Stimulated activated naive B cell treated with anti-CD40 and anti-IgM and Interleukin-4, amounts not matched to agents 10 μg/mL and 1 μg/mL and 100 μg/mL, for 72 hours (primary cell): ENCODE measurements around the gene PLD4.
A peak's percentile ranks its signal among the peaks of the same experiment; 100 is the strongest.

ENCODE experiments used
- ATAC-seq, 2 donors: fragments of 150-1000 bp; cut with Tn5 transposase; replicated peaks; 2 replicates each; pipeline ENCODE4 v1.10.0; 2021; ENCODE audit warnings: moderate library complexity in 1 of 2
- DNase-seq: peaks from one replicate; pipeline ENCODE4 v3.0.0; 2021
- H3K27ac Mint-ChIP-seq: one replicate; pipeline ENCODE4 v1.8.0; 2022; ENCODE audit warnings: mild to moderate bottlenecking, mixed read lengths
- H3K27me3 Mint-ChIP-seq, 2 donors: one replicate each; pipeline ENCODE4 v1.8.0; 2022; ENCODE audit warnings: mixed read lengths in 2 of 2
- H3K36me3 Mint-ChIP-seq, 2 donors: one replicate each; pipeline ENCODE4 v1.8.0; 2022; ENCODE audit warnings: mixed read lengths in 2 of 2, mild to moderate bottlenecking in 1 of 2
- H3K4me1 Mint-ChIP-seq, 2 donors: one replicate each; pipeline ENCODE4 v1.8.0; 2022; ENCODE audit warnings: mixed read lengths in 2 of 2, mild to moderate bottlenecking in 1 of 2
- H3K4me3 Mint-ChIP-seq, 2 donors: one replicate each; pipeline ENCODE4 v1.8.0; 2022; ENCODE audit warnings: mild to moderate bottlenecking in 2 of 2, mixed read lengths in 2 of 2, moderate library complexity in 1 of 2
- H3K9me3 Mint-ChIP-seq, 2 donors: one replicate each; pipeline ENCODE4 v1.8.0; 2022; ENCODE audit warnings: mixed read lengths in 2 of 2, mild to moderate bottlenecking in 1 of 2

PLD4 gene

GRCh38 chr14:104977681-104978653 lies 53.3 kb downstream of the PLD4 start, which contains the start of gene AHNAK2:
AHNAK2 (minus strand) TSS chr14:104978374; CDS start chr14:104978237, 137 bp downstream.
- peak within 1 kb of the TSS; percentile 79 to 81 for H3K4me3 Mint-ChIP-seq
- H3K27me3 Mint-ChIP-seq: peaks cover 26 to 28% of the 10 kb centered on the region in 2 donors
- DNase-seq: no peak
- no peaks in the 10 kb centered on the region for H3K36me3 Mint-ChIP-seq
- peak within 1 kb of the TSS; percentile 21 for H3K27ac Mint-ChIP-seq
- H3K9me3 Mint-ChIP-seq: no peaks in the 10 kb centered on the region
- peak; percentile 75 to 79 for ATAC-seq
- peaks cover 18 to 20% of the 10 kb centered on the region in 2 donors for H3K4me1 Mint-ChIP-seq

DNA sequence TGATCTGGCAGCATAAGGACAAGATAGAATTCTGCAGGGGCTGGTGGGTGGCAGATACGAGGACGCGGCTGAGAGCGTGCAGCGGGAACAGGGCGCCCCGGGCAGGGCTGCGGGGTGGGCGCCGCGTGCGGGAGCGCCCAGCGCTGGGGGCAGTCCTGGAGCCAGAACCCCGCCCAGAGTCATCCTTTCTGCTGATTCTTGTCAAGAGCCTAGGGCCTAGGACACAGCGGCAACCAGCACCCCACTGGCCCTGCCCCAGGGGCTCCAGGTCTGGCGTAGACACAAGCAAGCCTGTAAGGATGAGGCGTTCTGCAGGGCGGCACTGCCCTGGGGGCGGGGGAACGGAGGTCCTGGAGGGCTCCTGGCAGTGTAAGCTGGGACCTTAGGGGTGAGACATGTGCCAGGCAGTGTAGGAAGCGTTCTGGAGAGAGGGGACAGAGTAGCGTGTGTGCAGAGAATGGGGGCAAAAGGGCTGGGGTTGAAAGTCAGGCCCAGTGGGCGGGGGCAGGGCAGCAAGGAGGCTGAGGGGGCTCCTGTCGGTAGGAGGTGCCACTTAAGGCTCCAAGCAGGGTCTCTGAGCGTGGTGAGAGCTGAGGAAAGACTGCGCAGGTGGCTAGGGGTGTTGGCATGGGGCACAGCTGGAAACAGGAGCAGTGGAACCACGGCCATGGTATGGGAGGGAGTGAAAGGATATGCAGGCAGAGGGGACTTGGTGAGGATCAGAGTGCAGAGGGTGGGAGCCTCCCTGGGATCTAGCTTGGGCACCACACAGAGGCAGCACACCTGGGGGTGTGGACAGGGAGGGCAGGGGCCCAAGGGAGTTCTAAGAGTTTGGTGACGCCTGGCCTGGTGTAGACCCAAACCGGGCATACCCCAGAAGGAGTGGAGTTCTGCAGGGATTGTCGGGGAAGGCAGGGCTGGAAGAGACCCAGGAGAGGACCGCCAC lies 54.3 kb downstream of the PLD4 start:
- ATAC-seq (no peak), DNase-seq (no peak)
- no peaks in the 10 kb centered on the region for H3K9me3 Mint-ChIP-seq
- peak overlapping the region in 1 of 2 donors; percentile 17 for H3K4me3 Mint-ChIP-seq
- H3K36me3 Mint-ChIP-seq: no peaks in the 10 kb centered on the region
- H3K27me3 Mint-ChIP-seq: peaks cover 26 to 28% of the 10 kb centered on the region in 2 donors
- H3K4me1 Mint-ChIP-seq: peaks cover 18 to 22% of the 10 kb centered on the region in 2 donors
- peak overlapping the region; percentile 21 for H3K27ac Mint-ChIP-seq

- no peak for DNase-seq
- Mint-ChIP-seq H3K27me3 (peaks cover 26 to 28% of the 10 kb centered on the region in 2 donors), H3K9me3 (peaks cover 0 to 2% of the 10 kb centered on the region in 2 donors), H3K4me3 (no peak overlapping the region), H3K27ac (no peak overlapping the region), H3K4me1 (peaks cover 25 to 26% of the 10 kb centered on the region in 2 donors), H3K36me3 (no peaks in the 10 kb centered on the region)
- ATAC-seq: no peak
Measured at GRCh38 chr14:104979758-104980610, 55.3 kb downstream of the PLD4 start.

DNA sequence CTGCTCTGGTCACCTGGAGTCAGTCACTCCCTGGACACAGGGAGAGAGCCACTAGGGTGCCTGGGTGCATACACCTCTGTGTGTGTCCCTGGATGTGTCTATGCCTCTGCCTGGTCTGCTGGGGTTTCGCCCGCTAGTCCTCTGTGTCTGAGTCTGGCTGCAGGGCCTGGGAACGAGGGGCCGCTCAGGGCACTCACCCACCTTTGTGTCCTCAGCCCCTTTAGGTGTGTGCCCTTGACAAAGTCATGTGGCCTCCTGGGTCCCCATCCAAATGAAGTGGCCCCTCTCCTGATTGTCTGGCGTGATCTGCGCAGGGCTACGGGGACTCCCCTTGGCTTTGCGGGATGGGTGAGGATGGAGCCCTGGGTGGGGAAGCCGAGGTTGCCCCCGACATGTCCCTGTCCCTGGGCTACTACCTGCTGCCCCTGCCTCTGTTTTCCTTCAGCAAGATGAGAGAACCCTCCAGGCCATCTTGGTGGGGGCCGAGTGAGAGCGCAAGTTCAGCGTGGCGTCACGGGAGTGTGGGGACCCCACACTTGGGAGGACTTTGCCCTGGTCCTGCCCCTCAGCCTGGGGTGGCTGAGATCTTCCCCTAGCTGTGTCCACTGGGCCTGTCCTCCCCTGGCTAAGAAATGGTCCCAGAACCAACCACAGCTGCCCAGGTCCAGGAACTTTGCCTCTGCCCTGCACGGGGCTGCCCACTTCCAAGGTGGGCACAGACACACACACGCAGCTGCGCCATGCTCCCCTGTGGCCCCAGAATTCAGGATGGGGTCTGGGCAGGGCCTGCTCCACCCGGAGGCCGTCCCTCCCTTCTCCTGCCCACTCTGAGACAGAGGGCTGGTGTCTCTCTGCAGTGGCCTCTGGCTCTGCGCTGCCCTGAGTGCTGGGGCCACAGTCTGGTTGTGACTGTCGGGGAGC lies 56.2 kb downstream of the PLD4 start:
- Mint-ChIP-seq H3K36me3 (no peaks in the 10 kb centered on the region), H3K27ac (no peak overlapping the region), H3K4me1 (peaks cover 19 to 22% of the 10 kb centered on the region in 2 donors), H3K9me3 (peaks cover 0 to 2% of the 10 kb centered on the region in 2 donors), H3K4me3 (no peak overlapping the region), H3K27me3 (peaks cover 26 to 28% of the 10 kb centered on the region in 2 donors)
- DNase-seq: no peak
- ATAC-seq: no peak

GRCh38 chr14:104981699-104982541 lies 57.2 kb downstream of the PLD4 start:
- Mint-ChIP-seq H3K36me3 (no peaks in the 10 kb centered on the region), H3K4me1 (peaks cover 20 to 25% of the 10 kb centered on the region in 2 donors), H3K9me3 (peaks cover 0 to 2% of the 10 kb centered on the region in 2 donors), H3K27me3 (peaks cover 18 to 20% of the 10 kb centered on the region in 2 donors), H3K4me3 (no peak overlapping the region), H3K27ac (no peak overlapping the region)
- DNase-seq: no peak
- ATAC-seq: no peak

GRCh38 chr14:104982548-104983230 lies 58.0 kb downstream of the PLD4 start:
- Mint-ChIP-seq H3K27ac (no peak overlapping the region), H3K4me3 (no peak overlapping the region), H3K9me3 (peaks cover 0 to 2% of the 10 kb centered on the region in 2 donors), H3K27me3 (peaks cover 13 to 18% of the 10 kb centered on the region in 2 donors), H3K36me3 (peaks cover 0 to 4% of the 10 kb centered on the region in 2 donors), H3K4me1 (peaks cover 20 to 23% of the 10 kb centered on the region in 2 donors)
- no peak for DNase-seq
- ATAC-seq: no peak
